HG02970 (cell line): ENCODE results near the gene COMMD10.
"Not testable (repeated sequence)": the region's sequence is repeated elsewhere in the genome, so short reads cannot be mapped to it uniquely, and the experiment has no call there.

ENCODE experiments used
- ATAC-seq: cut with Tn5 transposase; IDR thresholded peaks from one replicate; pipeline ENCODE4 v1.9.1; 2021; ENCODE audit warnings: mild to moderate bottlenecking, moderate library complexity, moderate number of reproducible peaks; ENCODE audit not compliant: unreplicated experiment, low FRiP score

Gene COMMD10

DNA sequence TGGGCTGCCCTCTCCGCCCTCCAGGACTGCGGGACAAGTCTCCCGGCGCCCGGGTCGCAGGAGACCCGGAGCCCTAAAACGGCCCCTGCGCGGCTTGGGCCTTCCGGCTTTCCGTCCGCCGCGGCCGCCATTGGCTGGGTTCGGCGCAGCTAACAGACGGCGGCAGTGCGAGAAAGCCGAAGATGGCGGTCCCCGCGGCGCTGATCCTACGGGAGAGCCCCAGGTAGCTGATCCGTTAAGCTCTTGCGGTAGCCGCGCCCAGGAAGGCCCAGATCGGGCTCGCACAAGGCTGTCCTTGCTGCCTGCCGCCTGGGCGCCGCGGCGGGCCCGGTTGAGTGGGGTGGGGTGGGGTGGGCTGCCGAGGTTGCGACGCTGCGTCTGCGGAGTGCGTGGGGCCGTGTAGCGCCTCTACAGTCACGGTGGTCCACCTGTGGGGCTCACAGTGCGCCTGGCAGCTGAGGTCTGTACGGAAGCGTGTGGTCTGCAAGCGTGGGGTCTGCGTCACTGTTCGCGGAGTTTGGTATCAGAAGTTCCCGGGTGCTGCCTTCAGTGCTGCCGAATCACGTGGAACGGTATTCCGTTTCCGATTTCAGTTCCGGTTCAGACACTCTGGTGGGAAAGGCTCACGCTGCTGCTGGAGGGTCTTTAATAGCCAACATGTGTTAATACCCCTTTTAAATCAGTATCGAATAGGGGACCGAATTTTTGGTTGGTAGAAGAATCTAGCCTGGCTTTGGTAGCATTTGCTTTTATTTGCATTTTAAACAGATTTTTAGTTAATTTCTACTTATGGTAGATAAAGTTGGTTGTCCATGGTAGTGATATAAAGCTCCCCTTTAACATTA lies at the start of gene COMMD10:
COMMD10 (plus strand) TSS at position 155 of the 845 bp plus-strand sequence.
- ATAC-seq, result peak; percentile 84

DNA sequence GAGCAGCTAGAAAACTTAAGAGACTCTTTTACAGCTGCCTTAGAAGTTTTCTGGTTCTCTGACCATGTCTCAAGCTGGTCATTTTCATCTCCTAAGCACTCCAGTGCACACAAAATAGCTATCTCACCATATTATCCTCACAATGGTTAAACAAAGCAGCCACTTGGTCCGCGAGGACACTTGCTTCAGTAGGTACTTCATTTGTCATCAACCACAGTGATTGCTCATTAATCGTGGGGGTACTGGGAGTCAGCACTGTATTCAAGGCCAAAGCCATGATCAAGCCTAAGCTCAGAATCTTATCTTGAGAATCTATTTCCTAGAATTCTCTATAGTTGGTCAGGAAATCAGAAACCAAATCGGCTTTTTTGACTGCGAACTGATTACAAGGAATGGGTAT lies 49.7 kb upstream of the COMMD10 start:
- no peak for ATAC-seq

DNA sequence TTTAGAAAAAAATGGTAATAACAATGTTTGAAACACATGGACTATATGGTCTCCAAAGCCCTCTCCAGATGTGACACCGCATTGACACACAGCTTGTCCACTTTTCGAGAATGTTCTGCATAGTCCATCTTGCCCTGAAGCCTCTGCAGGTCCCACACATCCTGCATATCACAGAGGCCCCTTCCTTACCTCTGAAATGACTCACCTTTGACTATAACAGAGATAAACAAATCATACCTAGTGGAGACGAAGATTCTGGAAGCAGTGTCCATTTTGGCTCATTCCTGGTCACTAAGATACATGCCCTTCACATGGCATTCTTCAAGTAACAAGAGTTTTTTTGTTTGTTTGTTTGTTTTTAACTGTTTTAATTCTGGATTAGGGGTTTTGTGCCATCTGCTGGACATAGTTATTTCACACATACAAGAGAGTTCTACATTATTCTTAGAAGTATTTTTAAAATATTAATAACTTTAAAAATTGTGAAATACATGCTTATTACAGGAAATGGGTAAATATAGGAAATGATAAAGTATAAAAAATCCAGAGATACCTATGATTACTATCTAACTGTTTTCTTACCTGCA lies 47.5 kb upstream of the COMMD10 start:
- no peak for ATAC-seq

DNA sequence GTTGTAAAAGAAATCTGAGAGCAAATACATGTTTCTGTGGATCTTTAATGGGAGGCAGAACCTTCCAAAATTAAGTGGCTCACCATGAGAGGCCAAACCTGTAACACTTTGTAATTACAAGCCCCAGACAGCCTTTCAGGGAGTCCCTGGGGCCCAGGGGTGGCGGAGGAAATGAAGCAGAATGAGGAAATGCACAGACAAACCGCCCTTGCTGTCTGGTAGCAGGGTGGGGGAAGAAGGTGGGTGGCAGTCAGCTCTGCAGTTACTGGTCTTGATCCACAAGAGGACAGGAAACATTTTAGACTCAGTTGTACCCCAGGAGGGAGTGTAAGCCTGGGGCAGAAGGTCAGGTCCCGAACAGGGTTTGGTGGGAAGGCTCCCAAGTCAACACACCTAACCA lies 46.0 kb upstream of the COMMD10 start:
- no peak for ATAC-seq

DNA sequence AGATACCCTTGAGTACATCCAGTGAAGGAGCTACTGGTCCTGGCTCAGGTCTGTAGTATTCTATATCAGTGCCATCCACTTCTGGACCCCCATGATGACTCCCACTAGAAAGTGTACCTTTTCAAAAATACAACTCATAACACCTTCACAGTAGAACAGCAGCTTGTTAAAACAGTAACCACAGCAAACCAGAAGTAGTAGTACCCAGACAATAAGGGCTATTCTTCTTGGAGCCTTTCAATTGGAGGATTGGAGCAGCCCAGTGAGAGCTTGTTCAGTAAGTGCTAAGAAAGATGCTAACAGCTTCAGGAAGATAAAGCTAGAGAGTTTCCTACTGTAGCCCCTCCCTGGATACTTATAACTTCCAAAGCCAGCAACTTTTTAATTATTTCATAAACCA lies 42.5 kb upstream of the COMMD10 start:
- ATAC-seq, result no peak

DNA sequence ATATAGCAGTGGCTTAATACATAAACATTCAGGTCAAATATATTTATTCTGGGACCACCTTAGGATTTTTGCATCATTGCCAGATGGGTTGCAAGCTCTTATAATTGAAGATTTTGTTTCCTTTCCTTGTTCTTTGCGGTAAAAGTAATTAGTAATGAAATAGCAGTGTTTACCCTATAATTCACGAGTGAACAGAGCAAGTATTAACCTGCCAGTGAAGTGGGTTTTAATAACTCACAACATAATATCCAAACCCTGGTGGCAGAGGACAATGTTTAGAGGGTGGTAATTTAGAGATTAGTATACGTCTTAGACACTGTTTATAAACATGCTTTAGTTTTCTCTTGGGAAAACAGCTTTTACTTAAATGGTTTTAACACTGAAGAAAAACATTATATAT lies 40.8 kb upstream of the COMMD10 start:
- ATAC-seq, result no peak

DNA sequence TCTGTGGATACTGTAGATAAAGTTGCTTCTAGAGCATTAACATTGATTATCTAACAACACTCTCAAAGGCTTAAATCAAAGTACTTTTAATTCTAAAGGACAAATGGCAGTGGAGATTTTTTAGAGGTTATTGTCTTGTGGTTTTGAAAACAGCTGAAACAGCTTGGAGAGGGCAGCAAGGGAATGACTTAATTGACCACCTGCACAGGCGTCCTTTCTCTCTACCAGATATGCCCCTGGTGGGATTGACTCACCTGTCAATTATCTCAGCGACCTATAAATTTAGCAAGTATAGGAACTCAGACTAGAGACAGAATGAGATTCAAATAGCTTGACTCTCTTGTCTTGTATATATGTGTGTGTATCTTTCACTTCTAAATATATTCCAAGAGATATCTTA lies 39.0 kb upstream of the COMMD10 start:
- no peak for ATAC-seq

DNA sequence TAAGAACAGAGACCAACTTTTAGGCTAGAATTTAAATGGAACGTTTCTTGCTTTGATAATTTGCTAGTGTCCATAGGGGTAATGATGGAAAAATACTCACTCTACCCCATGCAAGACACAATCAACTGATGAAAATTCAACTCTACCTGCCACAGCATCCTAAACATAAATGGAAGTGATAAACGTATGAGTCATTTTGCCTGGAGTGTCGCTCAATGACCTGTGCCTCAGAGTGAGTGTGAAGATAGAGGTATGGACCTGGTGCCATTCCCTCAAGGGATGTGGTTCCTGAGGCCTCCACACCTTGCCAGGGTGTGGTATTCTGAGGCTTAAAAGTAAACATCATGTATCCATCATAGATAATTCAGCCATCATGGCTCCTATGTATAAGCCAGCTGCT lies 38.6 kb upstream of the COMMD10 start:
- ATAC-seq, result no peak

DNA sequence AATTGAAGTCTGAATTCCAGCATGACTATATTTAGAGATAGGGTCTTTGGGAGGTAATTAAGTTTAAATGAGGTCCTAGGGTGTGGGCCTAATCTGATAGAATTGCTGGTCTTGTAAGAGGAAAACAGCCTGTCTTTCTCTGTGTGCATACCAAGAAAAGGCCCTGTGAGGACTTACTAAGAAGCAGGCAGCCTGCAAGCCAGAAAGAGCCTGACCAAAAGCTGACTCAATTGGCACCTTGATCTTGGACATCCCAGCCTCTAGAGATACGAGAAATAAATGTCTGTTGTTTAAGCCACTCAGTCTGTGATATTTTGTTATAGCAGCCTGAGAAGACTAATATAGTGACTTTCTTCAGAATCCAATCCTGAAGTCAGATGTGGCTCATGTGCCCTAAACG lies 38.0 kb upstream of the COMMD10 start:
- ATAC-seq, result no peak

DNA sequence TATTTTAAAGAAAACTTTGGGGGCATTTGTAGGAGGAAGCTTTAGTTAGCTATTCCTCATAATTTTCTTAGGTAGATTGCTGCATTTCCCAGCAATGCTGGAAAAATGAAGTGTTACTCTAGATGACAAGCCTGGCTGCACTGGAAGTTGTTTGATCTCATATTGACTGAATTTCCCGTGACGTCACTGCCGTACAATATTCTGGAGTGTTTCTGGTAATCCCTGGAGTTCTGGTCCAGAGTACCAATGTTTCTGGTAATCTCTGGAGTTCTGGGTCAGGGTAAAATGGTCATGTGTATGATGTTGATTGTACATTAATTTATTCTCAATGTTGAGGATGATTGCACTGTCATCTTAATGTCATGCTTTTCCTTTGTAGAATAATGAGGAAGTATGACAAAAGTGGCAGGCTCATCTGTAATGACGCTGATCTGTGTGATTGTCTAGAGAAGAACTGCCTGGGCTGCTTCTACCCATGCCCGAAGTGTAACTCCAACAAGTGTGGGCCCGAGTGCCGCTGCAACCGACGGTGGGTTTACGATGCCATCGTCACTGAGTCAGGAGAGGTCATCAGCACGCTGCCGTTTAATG lies 26.4 kb upstream of the COMMD10 start:
- ATAC-seq, result no peak

DNA sequence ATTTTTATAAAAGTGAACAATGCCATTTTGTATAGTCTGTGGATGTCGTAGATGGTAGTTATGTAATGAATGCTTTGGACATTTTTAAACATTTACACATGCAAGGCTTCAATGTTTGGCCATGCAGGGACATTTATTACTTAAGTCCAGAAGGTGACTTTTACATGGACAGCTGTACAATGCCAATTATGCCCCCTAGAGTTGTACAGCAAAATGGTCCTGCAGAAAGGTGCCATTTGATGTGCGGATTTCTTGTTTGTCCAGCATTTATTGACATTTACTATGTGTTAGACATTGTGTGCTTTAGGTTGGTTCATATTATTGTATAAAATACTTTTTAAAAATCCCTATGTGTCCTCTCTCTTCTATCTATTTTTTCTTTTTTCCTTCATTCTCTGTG lies 22.5 kb upstream of the COMMD10 start:
- ATAC-seq, result no peak

DNA sequence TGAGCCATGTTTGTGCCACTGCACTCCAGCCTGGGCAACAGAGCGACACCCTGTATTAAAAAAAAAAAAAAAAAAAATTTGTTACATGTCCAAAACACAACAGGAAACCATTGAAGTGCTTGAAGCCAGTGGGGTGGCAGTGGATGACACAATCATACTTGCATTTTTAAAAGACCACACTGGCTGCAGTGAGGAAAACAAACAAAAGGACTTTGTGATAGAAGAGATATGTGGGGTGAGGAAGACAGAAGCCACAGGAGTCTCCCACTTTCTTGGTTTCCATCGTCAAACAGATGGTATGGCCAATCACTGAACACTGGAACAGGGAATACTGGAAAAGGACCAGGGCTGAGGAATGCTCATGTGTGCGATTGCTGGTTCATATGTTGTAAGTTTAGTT lies 20.9 kb upstream of the COMMD10 start:
- ATAC-seq, result no peak

DNA sequence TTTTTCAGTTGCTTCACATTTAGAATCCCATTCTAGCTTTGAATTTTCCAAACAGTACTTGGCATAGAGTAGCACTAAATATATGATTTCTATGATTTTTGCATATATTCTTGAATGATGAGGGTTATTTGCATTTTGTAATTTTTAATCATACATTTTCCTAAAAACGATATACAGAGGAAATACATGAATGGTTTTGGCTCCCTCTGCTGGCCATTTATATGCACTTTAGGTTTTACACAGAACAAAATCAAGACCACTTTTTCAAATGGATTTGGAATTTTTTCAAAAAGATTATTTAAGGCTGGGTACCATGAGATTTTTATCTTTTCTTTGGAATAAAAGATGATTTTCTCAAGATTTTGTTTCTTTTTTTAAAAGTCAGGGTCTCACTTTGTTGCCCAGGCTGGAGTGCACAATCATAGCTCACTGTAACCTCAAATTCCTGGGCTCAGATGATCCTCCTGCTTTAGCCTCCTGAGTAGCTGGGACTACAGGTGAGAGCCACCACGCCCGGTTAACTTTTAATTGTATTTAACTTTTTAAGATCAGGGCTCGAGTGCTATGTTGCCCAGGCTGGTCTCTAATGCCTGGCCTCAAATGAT lies 16.7 kb upstream of the COMMD10 start:
- ATAC-seq, result no peak

DNA sequence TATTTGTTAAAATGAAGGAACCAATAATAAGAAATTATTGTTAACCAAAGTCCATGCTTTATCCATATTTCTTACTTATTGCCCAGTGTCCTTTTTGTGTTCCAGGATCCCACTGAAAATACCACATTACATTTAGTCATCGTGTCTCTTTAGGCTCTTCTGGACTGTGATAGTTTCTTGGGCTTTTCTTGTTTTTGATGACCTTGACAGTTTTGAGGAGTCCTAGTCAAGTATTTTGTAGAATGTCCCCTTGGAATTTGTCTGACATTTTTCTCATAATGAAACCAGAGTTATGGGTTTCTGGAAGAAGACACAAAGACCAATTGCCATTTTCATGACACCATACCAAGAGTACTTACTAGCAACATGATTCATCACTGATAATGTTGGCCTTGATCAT lies 13.6 kb upstream of the COMMD10 start:
- ATAC-seq, result no peak

DNA sequence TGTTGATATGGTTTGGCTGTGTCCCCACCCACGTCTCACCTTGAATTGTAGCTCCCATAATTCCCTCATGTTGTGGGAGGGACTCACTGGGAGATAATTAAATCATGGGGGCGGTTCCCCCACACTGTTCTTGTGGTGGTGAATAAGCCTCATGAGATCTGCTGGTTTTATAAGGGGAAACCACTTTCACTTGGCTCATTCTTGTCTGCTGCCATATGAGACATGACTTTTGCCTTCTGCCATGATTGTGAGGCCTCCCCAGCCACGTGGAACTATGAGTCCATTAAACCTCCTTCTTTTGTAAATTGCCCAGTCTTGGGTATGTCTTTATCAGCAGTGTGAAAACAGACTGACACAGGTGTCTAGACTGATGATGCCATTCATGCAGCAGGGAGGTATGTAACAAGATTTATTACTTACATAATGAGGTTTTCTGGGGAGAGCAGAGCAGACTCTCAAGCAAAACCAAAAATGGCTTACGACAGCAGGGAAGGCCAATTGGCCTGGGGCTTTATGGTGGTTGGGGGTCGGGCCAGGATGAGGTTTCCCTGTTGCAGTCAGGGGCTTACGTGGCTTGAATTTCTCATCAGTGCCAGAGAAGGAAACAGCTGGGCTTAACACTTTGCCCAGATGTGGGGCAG lies 9.5 kb upstream of the COMMD10 start:
- ATAC-seq, result no peak

DNA sequence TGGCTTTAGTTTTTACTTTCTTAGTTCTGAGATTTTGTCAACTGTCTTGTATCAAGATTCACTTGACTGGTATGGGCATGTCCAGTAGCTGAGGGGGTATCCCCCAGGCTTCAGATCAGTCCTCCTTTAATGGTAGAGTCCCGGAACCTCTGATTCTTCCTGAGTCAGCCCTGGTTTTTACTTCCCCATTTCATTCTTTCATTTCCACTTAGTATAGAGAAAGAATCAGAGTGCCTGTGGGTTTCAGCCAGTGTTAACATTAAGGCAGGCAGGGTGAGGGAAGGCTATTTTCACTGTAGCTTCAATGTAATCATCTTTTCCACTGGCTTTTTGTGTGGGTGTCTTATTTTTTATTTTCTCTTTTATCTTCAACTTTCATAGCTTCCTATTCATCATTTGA lies 8.3 kb upstream of the COMMD10 start:
- ATAC-seq, result peak; percentile 98

DNA sequence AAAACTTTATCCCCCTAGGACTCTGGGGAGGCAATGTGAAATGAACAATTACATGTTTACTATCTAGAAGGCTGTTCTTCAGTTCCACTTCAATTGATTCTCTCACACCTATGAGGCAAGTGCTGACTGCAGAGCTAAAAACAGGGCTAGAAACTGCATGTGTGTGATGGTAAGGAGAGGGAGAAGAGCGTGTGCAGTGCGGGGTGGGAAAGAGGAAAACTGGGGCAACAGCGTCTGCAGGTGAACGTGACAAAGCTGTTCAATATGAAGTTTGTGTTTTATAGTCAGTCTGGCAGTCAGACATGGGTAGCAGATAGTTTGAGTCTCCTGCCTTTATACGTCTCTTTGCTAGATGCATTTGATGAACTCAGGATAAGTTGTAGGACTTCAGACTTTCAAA lies 6.6 kb upstream of the COMMD10 start:
- no peak for ATAC-seq

DNA sequence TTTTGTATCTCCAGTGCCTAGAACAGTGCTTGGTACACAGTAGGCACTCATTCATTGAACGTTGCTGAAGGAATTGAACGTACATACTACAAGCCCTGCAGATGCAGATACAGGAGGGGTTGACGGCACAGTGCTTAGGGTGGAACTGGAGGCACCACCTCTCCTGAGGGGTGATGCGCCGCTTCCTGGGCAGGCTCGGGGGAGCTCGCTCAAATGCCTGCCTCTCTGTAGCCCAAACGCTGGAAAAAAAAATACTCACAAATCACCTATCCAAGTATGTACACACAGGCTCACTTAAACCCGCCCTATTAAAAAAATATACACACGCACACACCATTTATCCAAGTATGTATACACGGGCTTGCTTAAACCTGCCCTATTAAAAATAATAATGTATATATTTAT lies 536 bp upstream of the COMMD10 start:
- peak; percentile 30 for ATAC-seq

DNA sequence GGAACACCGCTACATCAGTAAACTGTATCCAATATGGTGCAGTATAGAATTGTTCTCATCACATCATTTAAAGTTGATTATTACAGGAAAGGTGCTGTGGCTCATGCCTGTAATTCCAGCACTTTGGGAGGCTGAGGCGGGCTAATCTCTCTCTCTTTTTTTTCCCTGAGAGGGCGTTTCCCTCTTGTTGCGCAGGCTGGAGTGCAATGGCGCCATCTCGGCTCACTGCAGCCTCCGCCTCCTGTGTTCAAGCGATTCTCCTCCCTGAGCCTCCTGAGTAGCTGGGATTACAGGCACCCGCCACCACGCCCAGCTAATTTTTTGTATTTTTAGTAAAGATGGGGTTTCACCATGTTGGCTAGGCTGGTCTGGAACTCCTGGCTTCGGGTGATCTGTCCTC lies 1.5 kb downstream of the COMMD10 start:
- not testable (repeated sequence) for ATAC-seq

DNA sequence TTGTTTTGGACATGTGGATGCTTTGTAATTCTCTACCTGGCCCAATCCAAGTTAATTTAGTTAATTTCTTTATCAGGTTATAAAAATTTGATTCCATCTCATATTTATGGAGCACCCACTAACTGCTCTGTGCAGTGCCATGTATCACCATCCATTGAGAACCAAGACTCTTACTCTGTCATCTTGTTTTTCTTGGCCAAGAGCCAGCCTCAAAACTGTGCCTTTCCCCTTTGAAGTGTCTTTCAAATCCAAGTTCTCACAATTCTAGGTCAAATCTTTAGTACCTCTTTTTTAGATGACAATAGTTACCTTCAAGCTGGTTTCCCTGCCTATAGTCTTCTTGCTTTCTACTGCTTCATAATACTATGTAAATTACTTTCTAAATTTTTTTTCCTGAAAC lies 3.2 kb downstream of the COMMD10 start:
- no peak for ATAC-seq

DNA sequence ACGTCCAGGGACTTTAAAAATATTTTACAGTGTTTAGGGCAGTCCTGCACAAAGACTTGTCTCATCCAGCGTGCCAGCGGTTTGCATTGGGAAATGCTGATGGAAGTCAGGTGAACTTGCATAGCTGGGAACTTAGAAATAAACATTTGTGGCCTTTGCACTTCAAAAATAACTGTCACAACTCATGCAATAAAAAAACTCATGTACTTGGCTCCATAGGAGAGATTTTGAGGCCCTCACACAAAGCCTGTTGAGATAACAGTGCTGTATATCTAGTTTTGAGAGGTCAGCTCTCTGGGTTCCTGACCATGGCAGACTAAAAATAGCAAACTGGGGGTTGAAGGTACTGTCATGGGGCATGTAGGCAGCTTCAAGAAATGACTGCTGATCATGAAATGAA lies 5.5 kb downstream of the COMMD10 start:
- ATAC-seq, result no peak
